SJSA1 (cell line): ENCODE results near the gene KRT28. TPM values are rescaled to one million over a fixed set of nuclear protein-coding genes. Genes with fewer than 3 reads are reported as not detected.

Experiments
- total RNA-seq: library from RNA; depleted of rRNA; stranded (reverse); fragments of >200 nt; shearing (Covaris generic); gene quantifications from 2 replicates; pipeline ENCODE4 v1.2.3, GENCODE V29; 2014; rRNA removed

Gene KRT28
- total RNA-seq, 1 experiment from 2014 or later = not detected

Other genes with a start within 250 kb of the KRT28 start
- not detected in 2 replicates for gene CCR7, start 234.5 kb downstream of the KRT28 start, total RNA-seq
- gene SMARCE1, start 152.1 kb downstream of the KRT28 start, total RNA-seq = 97.8 and 137 TPM in 2 replicates
- gene KRT222, start 134.8 kb downstream of the KRT28 start, total RNA-seq = not detected in 2 replicates
- gene KRT24, start 96.2 kb downstream of the KRT28 start, total RNA-seq = not detected in 2 replicates
- not detected in 2 replicates for gene KRT25, start 44.6 kb downstream of the KRT28 start, total RNA-seq
- not detected in 2 replicates for gene KRT26, start 27.8 kb downstream of the KRT28 start, total RNA-seq
- not detected in 2 replicates for gene KRT27, start 17.4 kb downstream of the KRT28 start, total RNA-seq
- gene KRT10, start 22.7 kb upstream of the KRT28 start, total RNA-seq = 29.7 and 73.0 TPM in 2 replicates
- not detected in 2 replicates for gene KRT12, start 67.3 kb upstream of the KRT28 start, total RNA-seq
- not detected in 2 replicates for gene KRT20, start 85.3 kb upstream of the KRT28 start, total RNA-seq
- not detected in 2 replicates for gene KRT23, start 137.7 kb upstream of the KRT28 start, total RNA-seq
- not detected in 2 replicates for gene KRT39, start 167.0 kb upstream of the KRT28 start, total RNA-seq
- not detected in 2 replicates for gene KRT40, start 184.4 kb upstream of the KRT28 start, total RNA-seq
- not detected in 2 replicates for gene KRTAP3-3, start 194.2 kb upstream of the KRT28 start, total RNA-seq
- gene KRTAP3-2, start 199.9 kb upstream of the KRT28 start, total RNA-seq = not detected in 2 replicates
- not detected in 2 replicates for gene KRTAP3-1, start 209.2 kb upstream of the KRT28 start, total RNA-seq
- 0.45 and 2.5 TPM in 2 replicates for gene KRTAP1-5, start 227.2 kb upstream of the KRT28 start, total RNA-seq
- not detected in 2 replicates for gene KRTAP1-4, start 230.2 kb upstream of the KRT28 start, total RNA-seq
- not detected in 2 replicates for gene KRTAP1-3, start 234.9 kb upstream of the KRT28 start, total RNA-seq
- gene KRTAP1-1, start 241.5 kb upstream of the KRT28 start, total RNA-seq = not detected in 2 replicates
- gene KRTAP2-1, start 247.4 kb upstream of the KRT28 start, total RNA-seq = not detected in 2 replicates